GM19193 (cell line): ENCODE data around the gene CST5.

Experiments used
- POLR2A ChIP-seq: IDR thresholded peaks from 4 replicates; pipeline ENCODE4 v1.6.1; 2011; ENCODE audit not compliant: insufficient read depth, insufficient read length; ENCODE audit errors: extremely low read depth

The CST5 gene

GRCh38 chr20:23915844-23916243 lies 36.3 kb upstream of the CST5 start:
- TF ChIP-seq POLR2A: no peak

- TF ChIP-seq POLR2A: no peak
Observed at GRCh38 chr20:23910210-23910609, 30.7 kb upstream of the CST5 start.

GRCh38 chr20:23909390-23909789 lies 29.8 kb upstream of the CST5 start:
- TF ChIP-seq POLR2A: no peak

GRCh38 chr20:23907579-23907978 lies 28.0 kb upstream of the CST5 start:
- no peak for TF ChIP-seq POLR2A

- no peak for TF ChIP-seq POLR2A
Observed at GRCh38 chr20:23889775-23890187, 10.2 kb upstream of the CST5 start.

- no peak for TF ChIP-seq POLR2A
Observed at GRCh38 chr20:23887856-23888255, 8.3 kb upstream of the CST5 start.

GRCh38 chr20:23884771-23885162 lies 5.2 kb upstream of the CST5 start:
- TF ChIP-seq POLR2A: no peak

GRCh38 chr20:23884136-23884770 lies 4.7 kb upstream of the CST5 start:
- no peak for TF ChIP-seq POLR2A

- TF ChIP-seq POLR2A: no peak
Observed at GRCh38 chr20:23881371-23881770, 1.8 kb upstream of the CST5 start.

- TF ChIP-seq POLR2A: no peak
Observed at GRCh38 chr20:23880417-23880816, 869 bp upstream of the CST5 start.

GRCh38 chr20:23879811-23880374 lies 345 bp upstream of the CST5 start:
- TF ChIP-seq POLR2A: no peak

GRCh38 chr20:23878787-23879186 lies 761 bp downstream of the CST5 start:
- TF ChIP-seq POLR2A: no peak

GRCh38 chr20:23877524-23877923 lies 2.0 kb downstream of the CST5 start:
- TF ChIP-seq POLR2A: no peak

GRCh38 chr20:23875606-23876237 lies 3.8 kb downstream of the CST5 start:
- no peak for TF ChIP-seq POLR2A

- no peak for TF ChIP-seq POLR2A
Observed at GRCh38 chr20:23874747-23875146, 4.8 kb downstream of the CST5 start.

- no peak for TF ChIP-seq POLR2A
Observed at GRCh38 chr20:23873370-23874015, 6.1 kb downstream of the CST5 start.

- TF ChIP-seq POLR2A: no peak
Observed at GRCh38 chr20:23872065-23872464, 7.5 kb downstream of the CST5 start.

- TF ChIP-seq POLR2A: no peak
Observed at GRCh38 chr20:23870461-23870860, 9.1 kb downstream of the CST5 start.
